Ishikawa (cell line): Measurements from ENCODE around the gene SLC7A10.
A peak's percentile ranks its signal among the peaks of the same experiment; 100 is the strongest.

Experiments
- CEBPB ChIP-seq: IDR thresholded peaks from 2 replicates; pipeline ENCODE4 v1.6.1; 2012
- CREB1 ChIP-seq: IDR thresholded peaks from 2 replicates; pipeline ENCODE4 v1.6.1; 2012; ENCODE audit warnings: low read depth
- EGR1 ChIP-seq: IDR thresholded peaks from 2 replicates; pipeline ENCODE4 v1.6.1; 2012
- EP300 ChIP-seq: IDR thresholded peaks from 2 replicates; pipeline ENCODE4 v1.6.1; 2012; ENCODE audit warnings: borderline replicate concordance
- FOXM1 ChIP-seq: IDR thresholded peaks from 2 replicates; pipeline ENCODE4 v1.6.1; 2012; ENCODE audit warnings: low read depth, borderline replicate concordance
- MAX ChIP-seq: IDR thresholded peaks from 2 replicates; pipeline ENCODE4 v1.6.1; 2012
- NFIC ChIP-seq: IDR thresholded peaks from 2 replicates; pipeline ENCODE4 v1.6.1; 2012
- RAD21 ChIP-seq: IDR thresholded peaks from 2 replicates; pipeline ENCODE4 v1.6.1; 2012; ENCODE audit warnings: low read depth
- REST ChIP-seq: IDR thresholded peaks from 2 replicates; pipeline ENCODE4 v1.6.1; 2012; ENCODE audit warnings: low read depth, mild to moderate bottlenecking
- TAF1 ChIP-seq: IDR thresholded peaks from 2 replicates; pipeline ENCODE4 v1.6.1; 2012; ENCODE audit warnings: low read depth, mild to moderate bottlenecking
- TCF12 ChIP-seq: IDR thresholded peaks from 2 replicates; pipeline ENCODE4 v1.6.1; 2012; ENCODE audit warnings: low read depth
- TEAD4 ChIP-seq: IDR thresholded peaks from 2 replicates; pipeline ENCODE4 v1.6.1; 2012
- USF1 ChIP-seq: IDR thresholded peaks from 2 replicates; pipeline ENCODE4 v1.6.1; 2012
- YY1 ChIP-seq: IDR thresholded peaks from 2 replicates; pipeline ENCODE4 v1.6.1; 2012; ENCODE audit warnings: low read depth
- ZBTB7A ChIP-seq: IDR thresholded peaks from 2 replicates; pipeline ENCODE4 v1.6.1; 2012; ENCODE audit warnings: low read depth

The SLC7A10 gene

DNA sequence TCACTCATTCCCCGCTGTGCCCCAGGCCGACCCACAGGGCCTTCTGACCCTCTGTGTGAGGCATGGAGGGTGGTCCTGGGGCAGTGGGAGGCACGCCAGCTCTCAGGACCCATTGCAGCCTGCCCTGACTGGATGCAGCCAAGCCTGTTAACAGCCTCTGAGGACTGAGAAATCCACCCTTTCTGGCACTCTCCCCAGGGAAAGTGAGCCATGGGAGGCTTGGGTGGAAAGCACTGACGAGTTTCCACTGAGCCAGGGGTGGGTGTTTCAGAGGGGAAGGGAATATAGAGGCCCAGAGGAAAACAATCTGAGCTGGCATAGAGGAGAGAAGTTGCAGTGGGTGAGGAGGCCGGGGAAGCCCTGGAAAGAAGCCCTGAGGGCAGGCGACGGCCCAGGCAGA lies 30.6 kb upstream of the SLC7A10 start:
- TF ChIP-seq EP300: no peak
- no peak for TF ChIP-seq YY1
- no peak for TF ChIP-seq NFIC
- TF ChIP-seq REST: no peak
- no peak for TF ChIP-seq CREB1
- TF ChIP-seq CEBPB: no peak
- no peak for TF ChIP-seq MAX
- TF ChIP-seq TEAD4: no peak
- no peak for TF ChIP-seq EGR1
- no peak for TF ChIP-seq RAD21
- TF ChIP-seq FOXM1: no peak
- no peak for TF ChIP-seq TAF1

GRCh38 chr19:33255781-33256180 lies 30.1 kb upstream of the SLC7A10 start:
- no peak for TF ChIP-seq TAF1
- TF ChIP-seq REST: no peak
- TF ChIP-seq USF1: no peak

- no peak for TF ChIP-seq EGR1
- no peak for TF ChIP-seq TCF12
- peak; percentile 75 for TF ChIP-seq USF1
Measured at GRCh38 chr19:33254245-33254824, 28.7 kb upstream of the SLC7A10 start.

DNA sequence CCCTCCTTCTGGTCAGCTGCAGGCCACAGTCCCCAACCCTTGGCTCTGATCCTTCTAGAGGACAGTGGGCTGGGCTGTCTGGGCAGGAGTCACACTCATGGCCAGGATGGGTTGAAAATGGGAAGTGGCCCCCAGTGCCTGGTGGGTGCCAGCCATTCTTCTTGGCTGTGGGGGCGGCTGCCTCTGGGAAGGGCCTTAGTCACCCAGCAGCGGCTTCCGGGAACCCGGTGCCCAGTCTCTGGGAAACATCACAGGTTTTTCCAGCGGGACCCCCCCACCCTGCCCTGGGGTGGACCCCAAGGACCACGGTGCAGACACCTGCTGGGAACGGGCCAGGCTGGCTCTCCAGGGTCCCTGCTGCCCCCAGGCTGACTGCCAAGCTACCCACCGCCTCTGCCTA lies 27.3 kb upstream of the SLC7A10 start:
- no peak for TF ChIP-seq MAX
- TF ChIP-seq EP300: no peak
- TF ChIP-seq RAD21: no peak

DNA sequence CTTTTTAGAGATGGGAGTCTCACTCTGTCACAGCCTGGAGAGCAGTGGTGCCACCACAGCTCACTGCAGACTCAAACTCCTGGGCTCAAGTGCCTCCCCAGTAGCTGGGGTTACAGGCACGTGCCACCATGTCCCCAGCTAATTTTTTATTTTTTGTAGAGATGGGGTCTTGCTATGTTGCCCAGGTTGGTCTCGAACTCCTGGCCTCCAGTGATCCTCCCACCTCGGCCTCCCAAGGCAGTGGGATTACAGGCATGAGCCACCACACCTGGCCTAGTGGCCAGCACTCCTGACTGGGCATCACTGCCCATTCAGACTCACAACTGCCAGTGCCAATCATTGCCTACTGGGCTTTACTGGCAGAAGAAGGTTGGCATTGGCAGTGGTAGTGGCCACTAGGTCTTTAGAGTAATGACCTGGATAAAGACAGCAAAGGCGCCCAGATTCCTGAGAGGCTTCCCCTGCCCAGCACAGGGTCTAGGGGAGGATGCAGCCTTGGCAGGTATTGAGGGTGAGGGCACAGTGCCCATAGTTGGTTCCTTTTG lies 26.8 kb upstream of the SLC7A10 start:
- TF ChIP-seq EP300 (no peak), TCF12 (no peak), TEAD4 (no peak), RAD21 (no peak), CREB1 (no peak), CEBPB (no peak), TAF1 (no peak), MAX (no peak), USF1 (no peak), EGR1 (no peak), YY1 (no peak), NFIC (no peak), FOXM1 (no peak), REST (no peak), ZBTB7A (no peak)
